ENCODE results near the gene TRIM77. TPM values are rescaled to one million over a fixed set of nuclear protein-coding genes. Genes with fewer than 3 reads are reported as not detected.
A peak's percentile ranks its signal among the peaks of the same experiment; 100 is the strongest.
"Not testable (repeated sequence)": the region's sequence is repeated elsewhere in the genome, so short reads cannot be mapped to it uniquely, and the experiment has no call there.

The TRIM77 gene
- not detected for polyA plus RNA-seq (2012; ENCODE audit: missing spikeins)

- not testable (repeated sequence) for DNase-seq (ENCODE audit: insufficient read length); FAIRE-seq
Observed at GRCh38 chr11:89709999-89710398, at the start of gene TRIM77. TRIM77 (plus strand) TSS chr11:89710299; CDS start chr11:89710299, 0 bp downstream.

GRCh38 chr11:89667001-89667400, 43.1 kb upstream of the TRIM77 start:
- no peak for FAIRE-seq
- no peak for TF ChIP-seq TAF1 (IDR thresholded peaks at IDR 0.05; ENCODE audit: borderline replicate concordance, low read depth, low read length)
- no peak for TF ChIP-seq POLR2A (IDR thresholded peaks at IDR 0.05; ENCODE audit: low read depth, low read length)
- no peak for TF ChIP-seq POLR2AphosphoS5 (IDR thresholded peaks at IDR 0.05; ENCODE audit: low read depth, low read length)
- DNase-seq (ENCODE audit: insufficient read length), result no peak

- not testable (repeated sequence) for DNase-seq (ENCODE audit: insufficient read length)
- FAIRE-seq, result peak; percentile 42
Observed at GRCh38 chr11:89668158-89668557, 41.9 kb upstream of the TRIM77 start.

- peak; percentile 48 for FAIRE-seq
- not testable (repeated sequence) for DNase-seq (ENCODE audit: insufficient read length)
Observed at GRCh38 chr11:89669586-89669985, 40.5 kb upstream of the TRIM77 start.

- not testable (repeated sequence) for FAIRE-seq; DNase-seq (ENCODE audit: insufficient read length)
Observed at GRCh38 chr11:89669993-89670669, 40.0 kb upstream of the TRIM77 start.

GRCh38 chr11:89672547-89672946, 37.6 kb upstream of the TRIM77 start:
- DNase-seq (ENCODE audit: insufficient read length); FAIRE-seq: not testable (repeated sequence)

GRCh38 chr11:89673380-89673779, 36.7 kb upstream of the TRIM77 start:
- DNase-seq (ENCODE audit: insufficient read length), result not testable (repeated sequence)
- FAIRE-seq, result peak; percentile 72

- FAIRE-seq; DNase-seq (ENCODE audit: insufficient read length): not testable (repeated sequence)
Observed at GRCh38 chr11:89675383-89675782, 34.7 kb upstream of the TRIM77 start.

GRCh38 chr11:89675948-89676347, 34.2 kb upstream of the TRIM77 start:
- not testable (repeated sequence) for FAIRE-seq

GRCh38 chr11:89707080-89707479, 3.0 kb upstream of the TRIM77 start:
- not testable (repeated sequence) for DNase-seq (ENCODE audit: insufficient read length)

More at GRCh38 chr11:89675948-89676347, 34.2 kb upstream of the TRIM77 start:
- DNase-seq (ENCODE audit: insufficient read length), result not testable (repeated sequence)

GRCh38 chr11:89724866-89725498, 14.9 kb downstream of the TRIM77 start:
- peak; percentile 5 for FAIRE-seq
- not testable (repeated sequence) for DNase-seq (ENCODE audit: insufficient read length)

More at GRCh38 chr11:89707080-89707479, 3.0 kb upstream of the TRIM77 start:
- not testable (repeated sequence) for FAIRE-seq

- not testable (repeated sequence) for DNase-seq (ENCODE audit: insufficient read length); FAIRE-seq
Observed at GRCh38 chr11:89730215-89730614, 20.1 kb downstream of the TRIM77 start.

GRCh38 chr11:89736566-89736965, 26.5 kb downstream of the TRIM77 start:
- FAIRE-seq, result no peak
- TF ChIP-seq TAF1 (IDR thresholded peaks at IDR 0.05; ENCODE audit: borderline replicate concordance, low read depth, low read length) (no peak), POLR2A (IDR thresholded peaks at IDR 0.05; ENCODE audit: low read depth, low read length) (no peak), POLR2AphosphoS5 (IDR thresholded peaks at IDR 0.05; ENCODE audit: low read depth, low read length) (no peak)
- no peak for DNase-seq (ENCODE audit: insufficient read length)

- DNase-seq (ENCODE audit: insufficient read length) (no peak), FAIRE-seq (no peak)
Observed at GRCh38 chr11:89737116-89737515, 27.0 kb downstream of the TRIM77 start.

GRCh38 chr11:89741406-89741805, 31.3 kb downstream of the TRIM77 start:
- FAIRE-seq; DNase-seq (ENCODE audit: insufficient read length): not testable (repeated sequence)

More at GRCh38 chr11:89737116-89737515, 27.0 kb downstream of the TRIM77 start:
- TF ChIP-seq POLR2A (IDR thresholded peaks at IDR 0.05; ENCODE audit: low read depth, low read length) (no peak), POLR2AphosphoS5 (IDR thresholded peaks at IDR 0.05; ENCODE audit: low read depth, low read length) (no peak), TAF1 (IDR thresholded peaks at IDR 0.05; ENCODE audit: borderline replicate concordance, low read depth, low read length) (no peak)

- DNase-seq (ENCODE audit: insufficient read length); FAIRE-seq: not testable (repeated sequence)
Observed at GRCh38 chr11:89744158-89744557, 34.1 kb downstream of the TRIM77 start.

- not testable (repeated sequence) for DNase-seq (ENCODE audit: insufficient read length); FAIRE-seq
Observed at GRCh38 chr11:89750822-89751221, 40.7 kb downstream of the TRIM77 start.

All from GM12892 (cell line).